Loucy (cell line): ENCODE data around the gene DIRAS1.

Experiments
- H2AFZ ChIP-seq: fragments of 200-600 bp; sonication (generic); 2 replicates; pipeline ENCODE4 v1.6.0; 2016; ENCODE audit warnings: antibody characterized with exemption, mild to moderate bottlenecking, low read length, moderate library complexity
- H3F3A ChIP-seq: fragments of 200-600 bp; 2 replicates; pipeline ENCODE4 v1.6.0; 2016; ENCODE audit warnings: antibody characterized with exemption, low read depth, mild to moderate bottlenecking
- H3K27me3 ChIP-seq: fragments of 200-600 bp; sonication (generic); 2 replicates; pipeline ENCODE4 v1.6.1; 2014; ENCODE audit warnings: low read length, mild to moderate bottlenecking; ENCODE audit not compliant: insufficient read depth, poor library complexity, severe bottlenecking
- H3K36me3 ChIP-seq: fragments of 200-600 bp; sonication (generic); 2 replicates; pipeline ENCODE4 v1.6.1; 2016; ENCODE audit warnings: low read length; ENCODE audit not compliant: insufficient read depth
- H3K4me1 ChIP-seq: fragments of 200-600 bp; sonication (generic); 2 replicates; pipeline ENCODE4 v1.5.1; 2014; ENCODE audit warnings: low read length, mild to moderate bottlenecking; ENCODE audit not compliant: insufficient read depth, poor library complexity, severe bottlenecking
- H3K4me2 ChIP-seq: fragments of 200-600 bp; sonication (generic); 2 replicates; pipeline ENCODE4 v1.6.0; 2014; ENCODE audit warnings: antibody characterized with exemption, low read length, low read depth, mild to moderate bottlenecking; ENCODE audit not compliant: poor library complexity, severe bottlenecking
- H3K4me3 ChIP-seq: fragments of 200-600 bp; sonication (generic); 2 replicates; pipeline ENCODE4 v1.5.1; 2014; ENCODE audit warnings: low read length, mild to moderate bottlenecking, mixed read lengths; ENCODE audit not compliant: poor library complexity, severe bottlenecking
- H3K79me2 ChIP-seq: fragments of 200-600 bp; sonication (generic); 2 replicates; pipeline ENCODE4 v1.6.1; 2014; ENCODE audit warnings: low read length; ENCODE audit not compliant: insufficient read depth
- H3K9ac ChIP-seq: fragments of 200-600 bp; sonication (generic); 2 replicates; pipeline ENCODE4 v1.6.0; 2014; ENCODE audit warnings: mild to moderate bottlenecking, low read depth, low read length, moderate library complexity; ENCODE audit not compliant: poor library complexity, severe bottlenecking
- H3K9me2 ChIP-seq: fragments of 200-600 bp; sonication (generic); replicated peaks from 2 replicates; pipeline ENCODE4 v1.6.1; 2016; ENCODE audit warnings: low read depth, low read length, mixed read lengths
- H3K9me3 ChIP-seq: fragments of 200-600 bp; sonication (generic); 2 replicates; pipeline ENCODE4 v1.6.1; 2014; ENCODE audit warnings: mild to moderate bottlenecking, antibody characterized with exemption, low read length, low read depth; ENCODE audit not compliant: insufficient read depth
- H4K20me1 ChIP-seq: fragments of 200-600 bp; sonication (generic); 2 replicates; pipeline ENCODE4 v1.6.0; 2014; ENCODE audit warnings: antibody characterized with exemption, low read length, mild to moderate bottlenecking; ENCODE audit not compliant: insufficient read depth, poor library complexity, severe bottlenecking
- CTCF ChIP-seq: fragments of 200-600 bp; sonication (generic); conservative IDR thresholded peaks from 2 replicates; pipeline ENCODE4 v1.5.1; 2014; ENCODE audit warnings: mild to moderate bottlenecking, antibody characterized with exemption, low read length
- EZH2phosphoT487 ChIP-seq: fragments of 200-600 bp; IDR thresholded peaks from 2 replicates; pipeline ENCODE4 v1.6.1; 2018; ENCODE audit warnings: antibody characterized with exemption, mild to moderate bottlenecking, moderate library complexity, borderline replicate concordance

Gene DIRAS1

GRCh38 chr19:2736550-2737190 is 15.5 kb upstream of the DIRAS1 start:
- Histone ChIP-seq H3K4me2 (peak overlapping the region; percentile 78), H3K9me3 (peaks cover 5% of the 10 kb centered on the region; the same call in 1 of the 2 replicates), H3K36me3 (peaks cover 49% of the 10 kb centered on the region; the same call in 1 of the 2 replicates), H3K4me3 (peak overlapping the region; percentile 100), H4K20me1 (peaks cover 62% of the 10 kb centered on the region), H3K4me1 (peaks cover 17% of the 10 kb centered on the region), H2AFZ (no peak overlapping the region), H3K27me3 (peaks cover 5% of the 10 kb centered on the region), H3K79me2 (peaks cover 62% of the 10 kb centered on the region), H3F3A (peaks cover 6% of the 10 kb centered on the region), H3K9me2 (no peaks in the 10 kb centered on the region), H3K9ac (no peak overlapping the region)
- TF ChIP-seq EZH2phosphoT487 = no peak
- no peak for TF ChIP-seq CTCF

- H3K27me3 ChIP-seq = peaks cover 5% of the 10 kb centered on the region
- peaks cover 6% of the 10 kb centered on the region for H3F3A ChIP-seq
- H3K79me2 ChIP-seq = peaks cover 62% of the 10 kb centered on the region
- H2AFZ ChIP-seq = no peak overlapping the region
- H3K36me3 ChIP-seq = peaks cover 59% of the 10 kb centered on the region; the same call in 1 of the 2 replicates
- peaks cover 5% of the 10 kb centered on the region; the same call in 1 of the 2 replicates for H3K9me3 ChIP-seq
- H3K4me3 ChIP-seq = peak overlapping the region; percentile 100
- peak overlapping the region; percentile 78 for H3K4me2 ChIP-seq
- H3K9me2 ChIP-seq = no peaks in the 10 kb centered on the region
- H3K4me1 ChIP-seq = peaks cover 17% of the 10 kb centered on the region
- H3K9ac ChIP-seq = no peak overlapping the region
- peaks cover 62% of the 10 kb centered on the region for H4K20me1 ChIP-seq
- no peak for TF ChIP-seq EZH2phosphoT487
- TF ChIP-seq CTCF = no peak
Measured at GRCh38 chr19:2735374-2735773, 14.2 kb upstream of the DIRAS1 start.

GRCh38 chr19:2734589-2735288 is 13.6 kb upstream of the DIRAS1 start:
- peaks cover 62% of the 10 kb centered on the region for H4K20me1 ChIP-seq

More at GRCh38 chr19:2734589-2735288, 13.6 kb upstream of the DIRAS1 start:
- peaks cover 62% of the 10 kb centered on the region for H3K79me2 ChIP-seq
- no peak overlapping the region for H2AFZ ChIP-seq
- H3K9me3 ChIP-seq = peaks cover 5% of the 10 kb centered on the region; the same call in 1 of the 2 replicates
- H3K36me3 ChIP-seq = peaks cover 59% of the 10 kb centered on the region; the same call in 1 of the 2 replicates
- peak overlapping the region; percentile 78 for H3K4me2 ChIP-seq
- TF ChIP-seq EZH2phosphoT487 (no peak), CTCF (no peak)
- no peaks in the 10 kb centered on the region for H3K9me2 ChIP-seq
- peaks cover 5% of the 10 kb centered on the region for H3K27me3 ChIP-seq
- H3K4me3 ChIP-seq = no peak overlapping the region
- no peak overlapping the region for H3K9ac ChIP-seq
- H3K4me1 ChIP-seq = peaks cover 17% of the 10 kb centered on the region
- peaks cover 6% of the 10 kb centered on the region for H3F3A ChIP-seq
